IMR-90 (cell line): ENCODE measurements around the gene FBXL16. TPM values are rescaled to one million over a fixed set of nuclear protein-coding genes. Genes with fewer than 3 reads are reported as not detected.
A peak's percentile ranks its signal among the peaks of the same experiment; 100 is the strongest.

ENCODE experiments used
- ATAC-seq: fragments of 200-7000 bp; cut with Tn5 transposase; 2 replicates; pipeline ENCODE4 v1.9.1; 2020; ENCODE audit warnings: low read depth, mild to moderate bottlenecking, moderate library complexity
- BruUV-seq: library from RNA; stranded (reverse); fragments of 400-500 nt; replicated peaks from 2 replicates; lab custom pipeline; 2021; lab: Mats Ljungman, UMichigan
- CTCF ChIA-PET: fragments of 300-600 bp; formaldehyde crosslinking; extraction: SDS; loops from one replicate; lab custom pipeline; 2021; ENCODE audit warnings: antibody characterized with exemption; lab: Yijun Ruan, JAX
- POLR2A ChIA-PET: fragments of 300-600 bp; sonication (Branson Sonifier 250); formaldehyde crosslinking; loops from one replicate; lab custom pipeline; 2022; ENCODE audit warnings: antibody characterized with exemption; ENCODE audit not compliant: unreplicated experiment; lab: Charles Lee
- DNase-seq: peaks from one replicate; pipeline ENCODE4 v3.0.0; 2013
- H2AFZ ChIP-seq: replicated peaks from 2 replicates; pipeline ENCODE3; 2013; ENCODE audit warnings: low read length, mild to moderate bottlenecking; ENCODE audit not compliant: poor library complexity
- H2AK5ac ChIP-seq: 2 replicates; pipeline ENCODE4 v1.6.1; 2013; ENCODE audit warnings: low read depth, low read length, inconsistent platforms
- H2AK9ac ChIP-seq: replicated peaks from 2 replicates; pipeline ENCODE3; 2013; ENCODE audit warnings: mild to moderate bottlenecking, low read depth, low read length, moderate library complexity; ENCODE audit not compliant: poor library complexity
- H2BK120ac ChIP-seq: 2 replicates; pipeline ENCODE4 v1.6.1; 2013; ENCODE audit warnings: low read depth, low read length, inconsistent platforms
- H2BK15ac ChIP-seq: 3 replicates; pipeline ENCODE4 v1.6.1; 2013; ENCODE audit warnings: low read depth, low read length, inconsistent platforms
- H2BK20ac ChIP-seq: 2 replicates; pipeline ENCODE4 v1.6.1; 2013; ENCODE audit warnings: low read depth, mild to moderate bottlenecking, inconsistent platforms, low read length, moderate library complexity
- H2BK5ac ChIP-seq: 2 replicates; pipeline ENCODE4 v1.6.1; 2013; ENCODE audit warnings: mild to moderate bottlenecking, low read depth, low read length, inconsistent platforms; ENCODE audit not compliant: poor library complexity, severe bottlenecking
- H3K14ac ChIP-seq: replicated peaks from 2 replicates; pipeline ENCODE4 v1.6.1; 2013; ENCODE audit warnings: low read depth, low read length, inconsistent platforms
- H3K18ac ChIP-seq: 2 replicates; pipeline ENCODE4 v1.6.1; 2013; ENCODE audit warnings: low read depth, low read length, control low read depth
- H3K23ac ChIP-seq: 2 replicates; pipeline ENCODE4 v1.6.1; 2013; ENCODE audit warnings: low read depth, low read length, inconsistent platforms
- H3K27ac ChIP-seq: 2 replicates; pipeline ENCODE4 v1.5.1; 2013; ENCODE audit warnings: mild to moderate bottlenecking, control low read depth, low read length; ENCODE audit not compliant: insufficient read depth
- H3K27me3 ChIP-seq: 2 replicates; pipeline ENCODE4 v1.6.1; 2013; ENCODE audit warnings: low read length; ENCODE audit not compliant: control insufficient read depth, insufficient read depth
- H3K36me3 ChIP-seq: 2 replicates; pipeline ENCODE4 v1.6.1; 2013; ENCODE audit warnings: low read length, mixed read lengths; ENCODE audit not compliant: control insufficient read depth, insufficient read depth
- H3K4ac ChIP-seq: 2 replicates; pipeline ENCODE4 v1.6.1; 2013; ENCODE audit warnings: low read depth, low read length, inconsistent platforms
- H3K4me1 ChIP-seq: 2 replicates; pipeline ENCODE4 v1.6.1; 2013; ENCODE audit warnings: low read length, mixed read lengths; ENCODE audit not compliant: control insufficient read depth, insufficient read depth
- H3K4me2 ChIP-seq: 2 replicates; pipeline ENCODE4 v1.6.1; 2013; ENCODE audit warnings: low read depth, mild to moderate bottlenecking, control low read depth, low read length, moderate library complexity
- H3K4me3 ChIP-seq: 2 replicates; pipeline ENCODE4 v1.5.1; 2013; ENCODE audit warnings: low read depth, mild to moderate bottlenecking, control low read depth, low read length, moderate library complexity; ENCODE audit not compliant: insufficient read depth
- H3K56ac ChIP-seq: 2 replicates; pipeline ENCODE4 v1.6.1; 2013; ENCODE audit warnings: low read length, inconsistent platforms; ENCODE audit not compliant: insufficient read depth; ENCODE audit errors: extremely low read depth
- H3K79me1 ChIP-seq, 2 experiments: 2 replicates each; pipeline ENCODE4 v1.6.1; 2013; ENCODE audit warnings: low read length in 2 of 2, inconsistent platforms in 1 of 2, low read depth in 1 of 2
- H3K9ac ChIP-seq: 2 replicates; pipeline ENCODE4 v1.6.1; 2013; ENCODE audit warnings: low read depth, low read length, control low read depth
- H3K9me1 ChIP-seq: 2 replicates; pipeline ENCODE4 v1.6.1; 2013; ENCODE audit warnings: low read length, inconsistent platforms; ENCODE audit not compliant: insufficient read depth
- H3K9me3 ChIP-seq: 2 replicates; pipeline ENCODE4 v1.6.1; 2013; ENCODE audit warnings: low read length; ENCODE audit not compliant: control insufficient read depth, insufficient read depth
- H4K20me1 ChIP-seq: 2 replicates; pipeline ENCODE4 v1.6.1; 2013; ENCODE audit warnings: low read length, inconsistent platforms; ENCODE audit not compliant: insufficient read depth
- H4K5ac ChIP-seq: 2 replicates; pipeline ENCODE4 v1.6.1; 2013; ENCODE audit warnings: mild to moderate bottlenecking, low read depth, low read length, control low read depth
- H4K8ac ChIP-seq, 2 experiments: 2 replicates each; pipeline ENCODE4 v1.6.1; 2013; ENCODE audit warnings: low read depth in 2 of 2, low read length in 2 of 2, control low read depth in 1 of 2, inconsistent platforms in 1 of 2
- H4K91ac ChIP-seq: 2 replicates; pipeline ENCODE4 v1.6.1; 2013; ENCODE audit warnings: low read depth, low read length, inconsistent platforms; ENCODE audit not compliant: insufficient read depth
- BHLHE40 ChIP-seq: fragments of 150-350 bp; IDR thresholded peaks from 2 replicates; pipeline ENCODE4 v1.6.1; 2016; ENCODE audit warnings: mild to moderate bottlenecking, low read depth, low read length
- CEBPB ChIP-seq: IDR thresholded peaks from 2 replicates; pipeline ENCODE4 v1.6.1; 2012; ENCODE audit warnings: low read depth, low read length, improper control_type of control experiment
- CHD1 ChIP-seq: IDR thresholded peaks from 2 replicates; pipeline ENCODE4 v1.6.1; 2012; ENCODE audit warnings: low read depth, low read length, improper control_type of control experiment
- FOS ChIP-seq: fragments of 150-350 bp; IDR thresholded peaks from 2 replicates; pipeline ENCODE4 v1.6.1; 2016; ENCODE audit warnings: low read depth, low read length
- MAFK ChIP-seq: IDR thresholded peaks from 2 replicates; pipeline ENCODE4 v1.6.1; 2012; ENCODE audit warnings: low read depth, low read length, improper control_type of control experiment
- MXI1 ChIP-seq: IDR thresholded peaks from 2 replicates; pipeline ENCODE4 v1.6.1; 2012; ENCODE audit warnings: low read depth, mild to moderate bottlenecking, low read length, moderate library complexity, borderline replicate concordance
- POLR2A ChIP-seq: IDR thresholded peaks from 2 replicates; pipeline ENCODE4 v1.6.1; 2012; ENCODE audit warnings: mild to moderate bottlenecking, low read depth, low read length
- RAD21 ChIP-seq: IDR thresholded peaks from 2 replicates; pipeline ENCODE4 v1.6.1; 2012; ENCODE audit warnings: low read length, improper control_type of control experiment
- WGBS, 2 experiments: methylation state at CpG; one replicate each; pipeline versions ENCODE4 v1.1.5 to v1.1.7; 2013; ENCODE audit warnings: missing lambda C conversion rate in 2 of 2; ENCODE audit not compliant: insufficient read length in 1 of 2; ENCODE audit errors: extremely low coverage in 2 of 2; 5-methylcytosine and 5-hydroxymethylcytosine counted together
- dilution Hi-C: fragments of 300-500 bp; cut with HindIII; formaldehyde crosslinking; loops from one replicate; pipeline ENCODE4 v1.14.3; 2018; ENCODE audit warnings: low sequenced_read_pairs; ENCODE audit not compliant: unreplicated experiment
- in situ Hi-C: fragments of 300-500 bp; cut with MboI; formaldehyde crosslinking; loops from 3 replicates; pipeline ENCODE4 v1.14.3; 2019; ENCODE audit warnings: low sequenced_read_pairs, inconsistent platforms, mixed read lengths
- intact Hi-C: fragments of 100-400 bp; cut with micrococcal nuclease; formaldehyde crosslinking; loops from 2 replicates; pipeline ENCODE4 v1.10.0; 2022
- polyA plus RNA-seq, 3 experiments: library from polyadenylated mRNA; depleted of rRNA; stranded (reverse); fragments of >200 nt; gene quantifications; 2 replicates each; pipeline ENCODE4 v1.2.3, GENCODE V29; 2012; ENCODE audit warnings: low replicate concordance in 1 of 3
- total RNA-seq: library from RNA; depleted of rRNA; stranded (reverse); fragments of >200 nt; gene quantifications from 2 replicates; pipeline ENCODE4 v1.2.3, GENCODE V29; 2012
- TF ChIP-seq, protein P1 (sequence below): fragments of 150-350 bp; IDR thresholded peaks from 2 replicates; pipeline ENCODE4 v1.6.1; 2017; ENCODE audit warnings: mild to moderate bottlenecking, antibody characterized with exemption, low read length, low read depth

The FBXL16 gene
- total and polyA plus RNA-seq, 2 of the 4 experiments (the other 2 are of a cell fraction) = 0.18 to 2.2 TPM

DNA sequence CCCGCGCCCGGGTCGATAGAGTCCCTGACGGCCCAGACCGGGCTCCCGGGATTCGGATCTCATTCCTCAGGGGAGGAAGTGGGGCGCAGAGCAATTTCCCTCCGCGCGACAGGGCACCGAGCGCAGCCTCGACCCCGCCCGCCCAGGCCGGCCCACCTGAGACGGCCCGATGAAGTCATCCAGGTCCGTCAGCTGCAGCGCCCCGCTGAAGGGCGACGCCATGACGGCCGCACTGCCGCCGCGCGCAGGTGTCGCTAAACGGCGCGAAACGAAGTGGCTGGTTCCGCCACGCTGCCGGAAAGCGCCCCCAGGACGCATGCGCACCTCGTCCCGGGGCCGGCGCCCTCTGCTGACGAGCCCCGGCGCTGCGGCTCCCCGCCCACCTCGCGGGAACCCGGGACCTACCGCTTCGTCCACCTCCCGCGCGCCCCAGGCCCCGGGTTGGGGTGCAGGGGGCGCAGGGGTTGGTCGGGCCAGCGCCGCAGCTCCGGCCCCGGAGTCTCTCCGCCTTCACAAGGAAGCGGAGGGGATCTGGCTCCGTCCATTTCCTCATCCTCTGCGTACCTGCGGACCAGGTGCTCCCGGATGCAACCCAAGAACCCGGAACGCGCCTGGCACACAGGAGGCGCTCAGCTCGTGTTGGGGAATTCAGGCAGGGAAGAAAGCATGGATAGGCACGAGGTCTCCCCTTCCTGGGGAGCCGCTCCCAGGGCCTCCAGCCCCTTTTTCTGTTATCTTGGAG lies 35.3 kb upstream of the FBXL16 start, which contains the start of gene CIAO3 (continued):
- TF ChIP-seq MXI1 = peak; percentile 57; the same call in 1 of the 2 replicates
- TF ChIP-seq MAFK = no peak

DNA sequence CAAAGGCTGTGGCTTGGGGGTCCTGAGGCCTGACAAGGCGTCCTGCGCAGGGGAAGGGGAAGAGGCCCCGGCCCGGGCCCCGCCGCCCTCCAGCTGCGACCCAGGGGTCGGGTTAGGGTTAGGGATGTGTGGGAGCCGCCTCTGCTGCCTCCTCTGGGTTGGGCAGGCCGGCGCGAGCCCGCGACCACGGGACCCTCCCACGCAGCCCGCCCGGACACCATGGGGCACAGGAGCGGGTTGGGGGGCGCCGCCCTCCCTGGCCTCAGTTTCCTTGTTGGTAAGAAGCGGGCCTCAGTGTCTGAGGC lies 34.8 kb upstream of the FBXL16 start:
- no peak overlapping the region for H4K91ac ChIP-seq
- peaks cover 4% of the 10 kb centered on the region; the same call in 1 of the 2 replicates for H3K9me1 ChIP-seq
- peak overlapping the region; percentile 86 for H3K4me2 ChIP-seq
- peak overlapping the region; percentile 7; the same call in 1 of the 2 replicates for H3K14ac ChIP-seq
- peak overlapping the region; percentile 95 for H2AK9ac ChIP-seq
- 0 out of 2 replicates have a peak, but pooled peaks cover 5% of the 10 kb centered on the region for H4K20me1 ChIP-seq
- CTCF ChIA-PET = no interaction called here
- ATAC-seq (peak; percentile 47), DNase-seq (no peak)
- POLR2A ChIA-PET = no interaction called here
- H4K5ac ChIP-seq = no peak overlapping the region
- WGBS, 2 experiments = 0% methylated on average over 8 of the region's 22 CpGs; no CpG with 5 or more reads in 1 of the 2 experiments
- peak overlapping the region in 1 of 2 experiments; percentile 67; a peak in 1 of 4 replicates for H4K8ac ChIP-seq
- peak overlapping the region; percentile 45 for H3K4ac ChIP-seq
- peak overlapping the region; percentile 76 for H3K4me3 ChIP-seq
- H3K56ac ChIP-seq = no peak overlapping the region
- dilution Hi-C loops = no loop called here
- no peak overlapping the region for H2BK120ac ChIP-seq
- peak overlapping the region; percentile 35; the same call in 1 of the 2 replicates for H3K27ac ChIP-seq
- no peak overlapping the region for H3K18ac ChIP-seq
- H3K4me1 ChIP-seq = peaks cover 5% of the 10 kb centered on the region; the same call in 1 of the 2 replicates
- H3K79me1 ChIP-seq = peaks cover 7 to 19% of the 10 kb centered on the region in 2 experiments
- no peak for TF ChIP-seq POLR2A
- no peak for TF ChIP-seq RAD21
- no peak for TF ChIP-seq MXI1
- no peak for TF ChIP-seq MAFK
- no peak for TF ChIP-seq BHLHE40
- no peak for TF ChIP-seq CHD1
- TF ChIP-seq FOS = no peak
- TF ChIP-seq CEBPB = no peak
- TF ChIP-seq, protein P1, sequence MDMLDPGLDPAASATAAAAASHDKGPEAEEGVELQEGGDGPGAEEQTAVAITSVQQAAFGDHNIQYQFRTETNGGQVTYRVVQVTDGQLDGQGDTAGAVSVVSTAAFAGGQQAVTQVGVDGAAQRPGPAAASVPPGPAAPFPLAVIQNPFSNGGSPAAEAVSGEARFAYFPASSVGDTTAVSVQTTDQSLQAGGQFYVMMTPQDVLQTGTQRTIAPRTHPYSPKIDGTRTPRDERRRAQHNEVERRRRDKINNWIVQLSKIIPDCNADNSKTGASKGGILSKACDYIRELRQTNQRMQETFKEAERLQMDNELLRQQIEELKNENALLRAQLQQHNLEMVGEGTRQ = no peak
- H2AK5ac ChIP-seq = peak overlapping the region; percentile 46; the same call in 1 of the 2 replicates
- H3K27me3 ChIP-seq = no peaks in the 10 kb centered on the region
- peak overlapping the region; percentile 94 for H2AFZ ChIP-seq
- in situ Hi-C loops = no loop called here
- no peak overlapping the region for H2BK5ac ChIP-seq
- H3K9me3 ChIP-seq = no peaks in the 10 kb centered on the region
- H2BK15ac ChIP-seq = no peak overlapping the region
- H3K36me3 ChIP-seq = peaks cover 19% of the 10 kb centered on the region
- no peak overlapping the region for H2BK20ac ChIP-seq
- H3K9ac ChIP-seq = peak overlapping the region; percentile 75
- intact Hi-C loops = loop anchor here (5.0 kb wide), 1 partner anchor 47 kb away; the partner anchor contains the start of genes CHTF18 and RPUSD1
- BruUV-seq = no TSS peak
- no peak overlapping the region; the same call in 1 of the 2 replicates for H3K23ac ChIP-seq
